HepG2 (cell line): Measurements from ENCODE around the gene GRM7. TPM values are rescaled to one million over a fixed set of nuclear protein-coding genes. Genes with fewer than 3 reads are reported as not detected.

Source experiments
- ATAC-seq: fragments of 200-7000 bp; cut with Tn5 transposase; 3 replicates; pipeline ENCODE4 v1.9.1; 2020; ENCODE audit warnings: mild to moderate bottlenecking, moderate library complexity
- BruUV-seq: library from RNA; stranded (reverse); fragments of 400-500 nt; replicated peaks from 2 replicates; lab custom pipeline; 2021; lab: Mats Ljungman, UMichigan
- CTCF ChIA-PET: fragments of 300-600 bp; formaldehyde crosslinking; extraction: SDS; loops from one replicate; lab custom pipeline; 2021; ENCODE audit warnings: low total read pairs, inconsistent platforms, low intra/inter-chr PET ratio; lab: Yijun Ruan, JAX
- POLR2A ChIA-PET: fragments of 350-600 bp; sonication (Branson Sonifier 250); formaldehyde crosslinking; loops from one replicate; lab custom pipeline; 2020; ENCODE audit warnings: antibody characterized with exemption, inconsistent platforms; lab: Yijun Ruan, JAX
- DNase-seq: peaks from one replicate; pipeline ENCODE4 v3.0.0-alpha.2; 2015; ENCODE audit warnings: low spot score
- FAIRE-seq: peaks from 3 replicates; lab custom pipeline; 2011; peaks lifted over from hg19 to GRCh38; lab: Jason Lieb, UNC
- H2AFZ ChIP-seq: one replicate; pipeline ENCODE4 v1.6.1; 2011; ENCODE audit warnings: low read length, inconsistent platforms
- H3K27ac ChIP-seq: fragments of 300-600 bp; 3 replicates; pipeline ENCODE4 v1.8.0; 2011; ENCODE audit warnings: mixed run types, mild to moderate bottlenecking, mixed read lengths, low read length, inconsistent platforms; ENCODE audit not compliant: insufficient read depth; ENCODE audit errors: extremely low read length
- H3K27me3 ChIP-seq, 2 experiments: fragments of 200-600 bp in 1 of 2; 2 replicates in 1 of 2; 3 replicates in 1 of 2; pipeline versions ENCODE4 v1.6.0 to v1.8.0; 2011; ENCODE audit warnings: low read length in 2 of 2, mild to moderate bottlenecking in 2 of 2, moderate library complexity in 2 of 2, inconsistent platforms in 1 of 2; ENCODE audit not compliant: insufficient read depth in 2 of 2, control insufficient read depth in 1 of 2
- H3K36me3 ChIP-seq, 2 experiments: fragments of 200-600 bp in 1 of 2; replicated peaks in 1 of 2; 2 replicates in 1 of 2; 3 replicates in 1 of 2; pipeline versions ENCODE4 v1.5.1 to v1.8.0; 2011; ENCODE audit warnings: low read length in 2 of 2, inconsistent platforms in 1 of 2; ENCODE audit not compliant: insufficient read depth in 2 of 2, control insufficient read depth in 1 of 2
- H3K4me1 ChIP-seq: 2 replicates; pipeline ENCODE4 v1.5.1; 2012; ENCODE audit warnings: low read length, inconsistent platforms; ENCODE audit not compliant: insufficient read depth
- H3K4me2 ChIP-seq: 2 replicates; pipeline ENCODE4 v1.6.0; 2011; ENCODE audit warnings: low read depth, low read length, inconsistent platforms
- H3K4me3 ChIP-seq, 3 experiments: fragments of 200-600 bp in 1 of 3; sonication (generic), shearing (Covaris generic) in 1 of 3; replicated peaks in 1 of 3; 2 replicates each; pipeline ENCODE4 v1.5.1; 2011 to 2016; ENCODE audit warnings: low read length in 3 of 3, inconsistent platforms in 2 of 3, low read depth in 2 of 3, mild to moderate bottlenecking in 2 of 3, control low read depth in 1 of 3, mixed read lengths in 1 of 3; ENCODE audit not compliant: insufficient read depth in 1 of 3
- H3K79me2 ChIP-seq: one replicate; pipeline ENCODE4 v1.6.1; 2011; ENCODE audit warnings: low read length, inconsistent platforms; ENCODE audit not compliant: insufficient read depth
- H3K9ac ChIP-seq: 2 replicates; pipeline ENCODE4 v1.6.0; 2011; ENCODE audit warnings: mild to moderate bottlenecking, low read depth, low read length, inconsistent platforms; ENCODE audit not compliant: insufficient read depth
- H3K9me3 ChIP-seq: 2 replicates; pipeline ENCODE4 v1.5.1; 2012; ENCODE audit warnings: mild to moderate bottlenecking, low read length
- H4K20me1 ChIP-seq: 2 replicates; pipeline ENCODE4 v1.6.0; 2011; ENCODE audit warnings: inconsistent platforms, mild to moderate bottlenecking, low read length, moderate library complexity; ENCODE audit not compliant: insufficient read depth
- DPF2 ChIP-seq: sonication (generic); formaldehyde crosslinking; IDR thresholded peaks from 2 replicates; pipeline ENCODE4 v1.4.0; 2020; ENCODE audit warnings: mild to moderate bottlenecking, low read depth, missing genetic modification reagents, borderline replicate concordance
- GRHL1 ChIP-seq: sonication (generic); formaldehyde crosslinking; conservative IDR thresholded peaks from 2 replicates; pipeline ENCODE4 v1.8.0; 2022; ENCODE audit warnings: missing genetic modification reagents
- KAT7 ChIP-seq: IDR thresholded peaks from 2 replicates; pipeline ENCODE4 v1.6.1; 2018; ENCODE audit warnings: borderline replicate concordance, missing compliant biosample characterization
- KDM6A ChIP-seq: IDR thresholded peaks from 2 replicates; pipeline ENCODE4 v1.6.1; 2016; ENCODE audit warnings: low read depth
- SPEN ChIP-seq: sonication (generic); formaldehyde crosslinking; IDR thresholded peaks from 2 replicates; pipeline ENCODE4 v1.5.1; 2020; ENCODE audit warnings: low read depth, mild to moderate bottlenecking, missing genetic modification reagents
- ZNF703 ChIP-seq: sonication (generic); formaldehyde crosslinking; IDR thresholded peaks from 2 replicates; pipeline ENCODE4 v1.5.1; 2020; ENCODE audit warnings: missing genetic modification reagents, mild to moderate bottlenecking, moderate library complexity, borderline replicate concordance
- ZNF713 ChIP-seq: sonication (generic); formaldehyde crosslinking; IDR thresholded peaks from 2 replicates; pipeline ENCODE4 v1.4.0; 2020; ENCODE audit warnings: mild to moderate bottlenecking, missing genetic modification reagents
- WGBS: methylation state at CpG from one replicate; pipeline ENCODE4 v1.1.6; 2017; ENCODE audit warnings: low lambda C conversion rate; 5-methylcytosine and 5-hydroxymethylcytosine counted together
- in situ Hi-C: cut with HindIII; loops from 2 replicates; pipeline ENCODE4 v1.10.0; 2017; ENCODE audit warnings: low pct_unique_long_range_greater_than_20kb; ENCODE audit not compliant: extremely low pct_ligation_motif_present
- intact Hi-C: fragments of 100-400 bp; cut with micrococcal nuclease; formaldehyde crosslinking; loops from one replicate; pipeline ENCODE4 v1.10.0; 2022; ENCODE audit not compliant: unreplicated experiment
- polyA plus RNA-seq, 8 experiments: library from polyadenylated mRNA; depleted of rRNA in 3 of 8; stranded (reverse) in 7 of 8; unstranded in 1 of 8; fragments of >200 nt; fragmentation: Illumina TruSeq in 4 of 8; extraction: Trizol in 4 of 8; gene quantifications; 2 replicates each; pipeline versions ENCODE4 v1.2.1 to v1.2.3, GENCODE V29; 2011 to 2016; ENCODE audit warnings: low read depth in 4 of 8, missing spikeins in 1 of 8, mixed read lengths in 1 of 8; ENCODE audit not compliant: insufficient read depth in 1 of 8
- total RNA-seq, 5 experiments: library from RNA; depleted of rRNA; stranded (reverse); fragments of >200 nt; fragmentation: Illumina TruSeq; extraction: Trizol; gene quantifications; 2 replicates each; pipeline ENCODE4 v1.2.3, GENCODE V29; 2016; ENCODE audit warnings: low read depth in 1 of 5

GRM7 gene
- total and polyA plus RNA-seq, 2 of the 13 experiments (the other 11 are each of a cell fraction or from before 2014, with no cell fraction given): not detected

DNA sequence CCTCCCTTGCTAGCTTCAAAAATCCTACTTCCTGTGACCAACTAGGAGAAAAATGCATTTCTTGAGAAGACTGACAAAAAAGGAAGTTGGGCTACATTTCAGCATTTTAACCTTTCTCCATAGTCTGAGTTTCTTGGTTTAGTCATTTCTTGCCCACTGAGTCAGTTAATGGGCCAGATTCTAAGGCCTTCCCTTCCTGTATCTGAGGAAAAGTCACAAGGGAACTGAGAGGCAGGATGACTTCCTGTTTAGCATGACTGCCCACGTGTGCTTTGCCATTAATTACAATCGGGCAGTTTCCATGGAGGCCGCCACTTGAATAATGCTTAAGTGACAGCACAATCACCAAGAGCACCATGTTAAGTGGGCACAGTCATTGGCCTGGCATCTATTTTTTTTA lies 846.3 kb downstream of the GRM7 start:
- CTCF ChIA-PET: no interaction called here
- POLR2A ChIA-PET: no interaction called here
- no peak overlapping the region for H3K9ac ChIP-seq

More for the DNA sequence above, 846.3 kb downstream of the GRM7 start:
- H3K9me3 ChIP-seq: peaks cover 43% of the 10 kb centered on the region
- H3K4me3 ChIP-seq: no peak overlapping the region
- DNase-seq (no peak), ATAC-seq (no peak), FAIRE-seq (no peak)
- H3K4me1 ChIP-seq: no peaks in the 10 kb centered on the region
- H4K20me1 ChIP-seq: no peaks in the 10 kb centered on the region
- H3K4me2 ChIP-seq: no peak overlapping the region
- no TSS peak for BruUV-seq
- TF ChIP-seq DPF2 (CRISPR knock-in tag) (no peak), KDM6A (CRISPR knock-in tag) (no peak), ZNF713 (CRISPR knock-in tag) (no peak), GRHL1 (CRISPR knock-in tag) (no peak), ZNF703 (no peak), KAT7 (CRISPR knock-in tag) (no peak), SPEN (CRISPR knock-in tag) (no peak)
- no peaks in the 10 kb centered on the region for H3K36me3 ChIP-seq
- no peaks in the 10 kb centered on the region for H3K79me2 ChIP-seq
- H2AFZ ChIP-seq: no peak overlapping the region
- in situ Hi-C loops: loop anchor here (25.0 kb wide), 1 partner anchor 105 kb away; no protein-coding TSS in a partner anchor
- intact Hi-C loops: no loop called here
- WGBS: 7% methylated on average over 3 of the region's 3 CpGs
- H3K27me3 ChIP-seq: no peaks in the 10 kb centered on the region
- H3K27ac ChIP-seq: no peak overlapping the region
